GM13976 (cell line): Measurements from ENCODE around the gene RNF152.

Source experiments
- DNase-seq: peaks from one replicate; pipeline ENCODE4 v3.0.0; 2012; ENCODE audit warnings: low spot score
- in situ Hi-C: fragments of 300-500 bp; cut with MboI; formaldehyde crosslinking; loops from one replicate; pipeline ENCODE4 v1.12.0; 2022; ENCODE audit warnings: low sequenced_read_pairs, mixed read lengths, inconsistent platforms; ENCODE audit not compliant: unreplicated experiment
- TF ChIP-seq, protein P1 (sequence below): IDR thresholded peaks from 2 replicates; pipeline ENCODE4 v1.5.1; 2012; ENCODE audit warnings: borderline replicate concordance, mild to moderate bottlenecking; ENCODE audit not compliant: insufficient read depth; ENCODE audit errors: extremely low read depth, missing control alignments, control extremely low read depth

RNF152 gene

DNA sequence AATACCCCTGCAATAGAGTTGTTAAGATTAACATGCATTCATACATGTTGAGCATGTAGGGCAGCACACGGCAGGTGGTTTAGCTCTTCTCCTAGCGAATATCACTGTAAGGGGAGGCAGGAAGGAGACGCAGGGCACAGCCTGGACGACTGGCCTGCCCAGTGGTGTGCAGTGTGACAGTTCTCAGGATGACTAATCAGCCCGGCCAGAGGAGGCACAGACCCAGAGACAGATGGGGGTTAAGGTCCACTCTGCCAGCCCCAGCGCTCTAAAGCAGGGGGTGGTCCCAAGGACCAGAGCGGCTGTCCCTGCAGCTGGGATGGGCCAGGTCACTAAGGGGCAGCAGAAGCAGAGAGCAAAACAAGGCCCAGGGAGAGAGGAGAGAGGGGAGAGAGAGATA, 63.7 kb downstream of the RNF152 start:
- TF ChIP-seq, protein P1, sequence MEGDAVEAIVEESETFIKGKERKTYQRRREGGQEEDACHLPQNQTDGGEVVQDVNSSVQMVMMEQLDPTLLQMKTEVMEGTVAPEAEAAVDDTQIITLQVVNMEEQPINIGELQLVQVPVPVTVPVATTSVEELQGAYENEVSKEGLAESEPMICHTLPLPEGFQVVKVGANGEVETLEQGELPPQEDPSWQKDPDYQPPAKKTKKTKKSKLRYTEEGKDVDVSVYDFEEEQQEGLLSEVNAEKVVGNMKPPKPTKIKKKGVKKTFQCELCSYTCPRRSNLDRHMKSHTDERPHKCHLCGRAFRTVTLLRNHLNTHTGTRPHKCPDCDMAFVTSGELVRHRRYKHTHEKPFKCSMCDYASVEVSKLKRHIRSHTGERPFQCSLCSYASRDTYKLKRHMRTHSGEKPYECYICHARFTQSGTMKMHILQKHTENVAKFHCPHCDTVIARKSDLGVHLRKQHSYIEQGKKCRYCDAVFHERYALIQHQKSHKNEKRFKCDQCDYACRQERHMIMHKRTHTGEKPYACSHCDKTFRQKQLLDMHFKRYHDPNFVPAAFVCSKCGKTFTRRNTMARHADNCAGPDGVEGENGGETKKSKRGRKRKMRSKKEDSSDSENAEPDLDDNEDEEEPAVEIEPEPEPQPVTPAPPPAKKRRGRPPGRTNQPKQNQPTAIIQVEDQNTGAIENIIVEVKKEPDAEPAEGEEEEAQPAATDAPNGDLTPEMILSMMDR, result no peak
- in situ Hi-C loops, result no loop called here
- no peak for DNase-seq

DNA sequence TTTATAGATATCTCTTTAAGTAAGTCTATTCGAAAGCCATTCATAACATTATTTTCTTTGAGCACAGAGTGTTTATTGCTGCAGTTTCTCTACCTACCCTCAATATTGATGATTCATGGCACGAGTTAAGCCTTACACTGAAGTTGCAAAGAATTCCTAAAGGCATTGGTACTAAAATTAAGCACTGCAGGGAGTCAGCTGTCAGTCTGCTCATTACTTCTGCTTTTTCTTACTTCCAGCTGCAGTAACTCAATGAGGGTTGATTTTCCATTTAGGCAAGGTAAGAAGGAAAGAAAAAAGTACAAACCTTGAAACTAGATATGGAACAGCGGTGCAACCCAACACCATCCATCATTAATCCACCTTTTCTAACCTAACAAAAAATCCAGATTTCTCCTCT, 65.2 kb downstream of the RNF152 start:
- no peak for DNase-seq
- in situ Hi-C loops, result no loop called here
- TF ChIP-seq, protein P1, result no peak

DNA sequence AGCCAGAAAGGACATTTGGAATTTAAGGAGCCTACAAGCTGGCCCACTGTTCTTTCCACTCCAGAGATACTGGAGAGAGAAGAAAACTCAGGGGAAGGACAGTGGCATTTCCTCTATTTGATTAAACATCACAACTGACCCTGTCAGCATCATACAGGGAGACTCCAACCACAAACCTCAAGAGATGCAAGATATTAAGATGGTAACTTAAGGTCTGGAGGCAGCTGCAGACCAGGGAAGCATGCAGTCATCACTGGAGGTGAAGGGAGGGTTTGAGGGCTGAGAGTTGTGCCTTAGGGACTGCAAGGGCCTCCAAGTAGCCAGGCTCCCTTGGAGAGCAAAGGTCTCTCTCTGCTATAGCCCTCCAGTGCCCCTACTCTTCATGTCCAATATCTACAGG, 67.4 kb downstream of the RNF152 start:
- in situ Hi-C loops, result no loop called here

DNA sequence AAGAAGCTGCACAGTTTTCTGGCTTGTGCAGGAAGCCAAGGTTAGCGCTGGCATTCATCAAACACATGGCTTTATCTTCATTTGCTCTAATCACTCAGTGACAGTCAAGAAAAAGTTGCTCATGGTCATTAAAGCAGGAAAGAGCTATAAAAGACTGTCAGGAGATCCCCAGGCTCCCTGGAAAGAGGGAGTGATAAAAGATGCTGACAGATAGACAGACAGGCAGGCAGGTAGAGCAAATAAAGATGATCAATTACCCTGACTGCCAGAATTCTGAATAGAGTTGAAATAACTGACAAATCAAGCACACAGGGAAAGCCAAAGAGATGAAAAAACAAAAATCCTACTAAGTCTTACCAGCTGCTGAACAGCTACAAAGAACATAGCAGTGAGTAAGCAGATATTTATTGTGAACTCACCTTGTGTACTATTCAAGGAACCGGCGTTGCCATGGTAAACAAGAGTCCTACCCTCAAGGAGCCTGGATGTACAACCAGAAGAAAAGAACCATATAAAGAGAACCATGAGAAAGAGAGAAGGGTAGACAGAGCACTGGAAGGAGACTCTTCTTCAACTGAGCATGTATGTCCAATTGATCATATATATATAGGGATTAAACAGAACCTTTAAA, 68.0 kb downstream of the RNF152 start:
- in situ Hi-C loops, result no loop called here
- no peak for DNase-seq
- TF ChIP-seq, protein P1, result no peak

More for the DNA sequence above, 67.4 kb downstream of the RNF152 start:
- DNase-seq, result no peak
- TF ChIP-seq, protein P1, result no peak

DNA sequence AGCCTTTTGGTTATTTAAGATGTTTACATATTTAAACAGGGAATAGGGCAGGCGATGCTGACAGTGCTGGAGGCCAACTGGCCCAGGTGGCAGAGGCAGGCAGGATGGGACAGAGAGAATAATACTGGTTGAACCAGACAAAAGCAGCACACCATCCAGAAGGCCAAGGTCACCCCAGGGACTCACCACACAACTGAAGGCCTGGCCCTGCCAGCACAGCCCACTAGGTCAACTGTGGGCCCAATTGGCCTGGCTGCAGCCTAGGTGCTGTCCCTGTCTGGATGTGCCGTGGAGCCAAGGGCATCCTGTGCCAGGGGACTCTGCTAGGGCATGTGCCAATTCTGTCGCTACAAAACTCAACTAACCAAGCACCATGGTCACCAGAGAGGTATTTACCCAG, 69.2 kb downstream of the RNF152 start:
- TF ChIP-seq, protein P1, result no peak
- DNase-seq, result no peak
- in situ Hi-C loops, result no loop called here

DNA sequence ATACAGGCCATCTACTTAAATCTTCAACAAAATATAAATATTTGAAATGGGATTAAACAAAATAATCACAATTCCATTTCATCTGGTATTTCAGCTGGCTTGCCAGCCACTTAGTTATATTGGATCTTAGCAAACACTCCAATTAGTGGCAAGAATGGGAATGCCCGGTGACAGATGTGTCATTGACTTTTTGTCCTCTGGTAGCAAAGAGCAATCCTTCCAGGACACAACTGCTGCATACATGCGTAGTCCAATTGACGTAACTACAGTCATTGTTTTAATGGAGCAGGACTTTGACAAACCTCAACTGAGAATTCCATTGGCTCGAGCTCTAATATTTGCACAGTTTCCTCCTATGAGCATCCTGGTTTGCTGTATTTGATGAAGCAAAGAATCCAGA, 69.9 kb downstream of the RNF152 start:
- TF ChIP-seq, protein P1, result no peak
- no peak for DNase-seq
- in situ Hi-C loops, result no loop called here
